ENCODE results near the gene LENG9. TPM values are rescaled to one million over a fixed set of nuclear protein-coding genes. Genes with fewer than 3 reads are reported as not detected.

LENG9 gene
- total RNA-seq, 2 donors from 2014 or later: 6.0 to 9.9 TPM

DNA sequence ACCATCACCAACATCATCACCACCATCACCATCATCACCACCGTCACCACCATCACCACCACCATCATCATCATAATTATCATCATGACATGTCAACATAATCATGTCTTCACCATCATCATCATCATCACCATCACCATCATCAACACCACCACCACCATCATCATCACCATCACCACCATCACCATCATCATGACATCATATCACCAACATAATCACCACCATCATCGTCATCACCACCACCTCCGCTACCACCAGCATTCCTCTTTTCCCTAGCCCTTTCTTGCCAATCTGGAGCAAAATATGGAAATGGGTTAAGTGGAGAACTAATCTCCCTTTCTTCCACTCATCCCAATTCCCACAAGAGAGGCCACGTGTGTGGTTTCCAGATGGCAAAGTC lies 49.4 kb downstream of the LENG9 start:
- H3K27ac Mint-ChIP-seq: peak overlapping the region in 1 of 2 donors; percentile 6
- ATAC-seq (no peak), DNase-seq (ENCODE audit: low spot score) (no peak)
- peaks cover 9% of the 10 kb centered on the region for H3K9me3 Mint-ChIP-seq
- H3K36me3 Mint-ChIP-seq: peaks cover 16% of the 10 kb centered on the region
- peaks cover 20 to 24% of the 10 kb centered on the region in 2 donors for H3K4me1 Mint-ChIP-seq (ENCODE audit: low read depth in 2 of 2)
- H3K27me3 Mint-ChIP-seq: peaks cover 24 to 50% of the 10 kb centered on the region in 2 donors
- no peak overlapping the region for H3K4me3 Mint-ChIP-seq

DNA sequence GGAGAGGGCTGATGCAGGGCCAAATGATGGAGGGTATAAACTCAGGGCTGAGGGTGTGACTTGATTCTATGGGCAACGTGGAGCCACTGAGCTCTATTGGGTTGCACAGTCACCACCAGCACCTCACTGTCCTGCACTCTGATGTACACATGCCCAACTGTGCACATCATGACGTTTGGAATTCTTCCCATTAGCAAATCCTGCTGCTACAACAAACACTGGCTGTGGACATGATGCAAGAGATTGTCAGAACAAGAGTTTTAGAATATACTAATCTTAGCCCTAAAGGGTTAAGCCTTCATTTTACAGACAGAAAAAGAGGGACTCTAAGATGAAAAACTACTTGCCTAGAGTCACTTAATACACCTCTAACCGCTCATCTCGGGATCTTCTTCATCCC lies 50.7 kb downstream of the LENG9 start:
- peaks cover 17 to 21% of the 10 kb centered on the region in 2 donors for H3K4me1 Mint-ChIP-seq (ENCODE audit: low read depth in 2 of 2)
- H3K9me3 Mint-ChIP-seq: peaks cover 9% of the 10 kb centered on the region
- H3K27me3 Mint-ChIP-seq: peaks cover 24 to 42% of the 10 kb centered on the region in 2 donors
- ATAC-seq (no peak), DNase-seq (ENCODE audit: low spot score) (no peak)
- no peak overlapping the region for H3K4me3 Mint-ChIP-seq
- H3K36me3 Mint-ChIP-seq: peaks cover 22% of the 10 kb centered on the region
- H3K27ac Mint-ChIP-seq: no peak overlapping the region

Other genes with a start within 250 kb of the LENG9 start
- gene LILRB3, start 240.8 kb downstream of the LENG9 start, total RNA-seq: under 1 TPM; 0.43 to 0.47 TPM
- gene LILRA6, start 221.0 kb downstream of the LENG9 start, total RNA-seq: under 1 TPM in 1 of 2 donors, not detected in 1; 0.47 TPM
- not detected for gene LILRB5, start 206.5 kb downstream of the LENG9 start, total RNA-seq
- 1 to 10 TPM in 1 of 2 donors, not detected in 1; 1.5 TPM for gene LILRB2, start 182.7 kb downstream of the LENG9 start, total RNA-seq
- not detected for gene LILRA5, start 150.6 kb downstream of the LENG9 start, total RNA-seq
- gene LILRA4, start 124.6 kb downstream of the LENG9 start, total RNA-seq: not detected
- 10 to 100 TPM; 40.5 to 60.2 TPM for gene LAIR1, start 98.8 kb downstream of the LENG9 start, total RNA-seq
- under 1 TPM; 0.31 to 0.73 TPM for gene TTYH1, start 48.3 kb downstream of the LENG9 start, total RNA-seq
- 100 to 1,000 TPM; 205 to 292 TPM for gene LENG8, start 14.6 kb downstream of the LENG9 start, total RNA-seq
- not detected for gene CDC42EP5, start 9.5 kb upstream of the LENG9 start, total RNA-seq
- 10 to 100 TPM; 18.4 to 48.0 TPM for gene LAIR2, start 39.1 kb upstream of the LENG9 start, total RNA-seq
- 1 to 10 TPM in 1 of 2 donors, not detected in 1; 2.5 TPM for gene LILRA2, start 110.0 kb upstream of the LENG9 start, total RNA-seq
- gene LILRA1, start 129.9 kb upstream of the LENG9 start, total RNA-seq: under 1 TPM in 1 of 2 donors, not detected in 1; 0.31 TPM
- gene LILRB1, start 166.7 kb upstream of the LENG9 start, total RNA-seq: 10 to 100 TPM; 17.2 to 22.7 TPM
- not detected for gene LILRB4, start 199.2 kb upstream of the LENG9 start, total RNA-seq

Measured in natural killer cell treated with Interleukin-12 subunit alpha and Interleukin-12 subunit beta and Interleukin-15 and Interleukin-18, amount 100 ng/mL, for 72 hours (primary cell).